Adipocyte (in vitro differentiated cells): ENCODE measurements around the gene PRR3.
A peak's percentile ranks its signal among the peaks of the same experiment; 100 is the strongest.
"Not testable (repeated sequence)": the region's sequence is repeated elsewhere in the genome, so short reads cannot be mapped to it uniquely, and the experiment has no call there.

ENCODE experiments used
- DNase-seq: peaks from one replicate; pipeline ENCODE4 v3.0.0-alpha.2; 2015; ENCODE audit warnings: low read depth
- H3K27me3 ChIP-seq: replicated peaks from 2 replicates; pipeline ENCODE4 v1.7.0; 2013; ENCODE audit warnings: mild to moderate bottlenecking, low read length, moderate library complexity; ENCODE audit not compliant: control insufficient read depth, insufficient read depth
- H3K36me3 ChIP-seq: 2 replicates; pipeline ENCODE4 v1.7.0; 2013; ENCODE audit warnings: low read length, mild to moderate bottlenecking, moderate library complexity; ENCODE audit not compliant: control insufficient read depth, insufficient read depth, severe bottlenecking
- H3K4me1 ChIP-seq: 2 replicates; pipeline ENCODE4 v1.7.0; 2013; ENCODE audit warnings: mild to moderate bottlenecking, low read length, moderate library complexity; ENCODE audit not compliant: control insufficient read depth, insufficient read depth
- H3K4me3 ChIP-seq: 2 replicates; pipeline ENCODE4 v1.7.0; 2013; ENCODE audit warnings: mild to moderate bottlenecking, low read length, moderate library complexity
- H3K9ac ChIP-seq: 2 replicates; pipeline ENCODE4 v1.7.0; 2013; ENCODE audit warnings: mild to moderate bottlenecking, low read length, moderate library complexity
- H3K9me3 ChIP-seq: 2 replicates; pipeline ENCODE4 v1.7.0; 2013; ENCODE audit warnings: mild to moderate bottlenecking, low read length, moderate library complexity; ENCODE audit not compliant: control insufficient read depth

The PRR3 gene, protein sequence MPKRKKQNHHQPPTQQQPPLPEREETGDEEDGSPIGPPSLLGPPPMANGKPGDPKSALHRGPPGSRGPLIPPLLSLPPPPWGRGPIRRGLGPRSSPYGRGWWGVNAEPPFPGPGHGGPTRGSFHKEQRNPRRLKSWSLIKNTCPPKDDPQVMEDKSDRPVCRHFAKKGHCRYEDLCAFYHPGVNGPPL

DNA sequence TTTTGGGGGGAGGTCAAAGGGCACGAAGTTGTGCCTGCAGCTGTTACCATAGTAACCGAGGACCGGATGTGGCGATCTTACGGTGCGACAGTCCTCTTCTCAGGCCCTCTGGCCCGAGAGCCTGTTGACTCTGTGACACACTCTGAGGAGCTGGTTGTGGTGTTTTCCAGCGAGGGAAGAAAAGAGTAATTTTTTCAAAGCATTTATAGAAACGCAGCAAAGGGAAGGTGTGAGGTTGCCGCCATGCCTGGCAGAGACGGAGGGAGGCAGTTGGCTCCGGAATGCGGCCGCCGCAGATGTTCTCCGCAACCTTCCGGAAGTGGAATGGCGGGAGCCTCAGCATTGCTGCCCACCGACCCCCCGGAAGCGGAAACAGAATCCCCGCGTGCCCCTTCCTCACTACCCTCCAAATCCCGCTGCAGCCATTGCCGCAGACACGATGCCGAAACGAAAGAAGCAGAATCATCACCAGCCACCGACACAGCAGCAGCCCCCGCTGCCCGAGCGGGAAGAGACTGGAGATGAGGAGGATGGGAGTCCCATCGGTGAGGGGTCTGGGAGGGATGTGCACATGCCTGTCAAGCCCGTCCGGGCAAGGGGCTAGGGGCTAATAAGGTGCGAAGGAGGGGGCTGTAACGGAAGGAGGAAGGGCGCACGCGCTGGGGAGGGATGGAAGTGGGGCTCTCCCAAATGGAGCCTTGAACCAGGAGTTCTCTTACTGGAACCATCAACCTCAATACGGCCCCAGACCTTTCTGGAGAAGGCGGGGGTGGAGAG lies at the start of gene PRR3:
PRR3 (plus strand) TSS at position 390 of the 777 bp plus-strand sequence; CDS start at position 440, 50 bp downstream.
- Histone ChIP-seq H3K36me3 (peaks cover 30% of the 10 kb centered on the region), H3K9me3 (no peaks in the 10 kb centered on the region), H3K4me1 (peaks cover 24% of the 10 kb centered on the region), H3K9ac (peak within 1 kb of the TSS; percentile 98), H3K27me3 (no peaks in the 10 kb centered on the region), H3K4me3 (peak within 1 kb of the TSS; percentile 100)
- peak; percentile 93 for DNase-seq

DNA sequence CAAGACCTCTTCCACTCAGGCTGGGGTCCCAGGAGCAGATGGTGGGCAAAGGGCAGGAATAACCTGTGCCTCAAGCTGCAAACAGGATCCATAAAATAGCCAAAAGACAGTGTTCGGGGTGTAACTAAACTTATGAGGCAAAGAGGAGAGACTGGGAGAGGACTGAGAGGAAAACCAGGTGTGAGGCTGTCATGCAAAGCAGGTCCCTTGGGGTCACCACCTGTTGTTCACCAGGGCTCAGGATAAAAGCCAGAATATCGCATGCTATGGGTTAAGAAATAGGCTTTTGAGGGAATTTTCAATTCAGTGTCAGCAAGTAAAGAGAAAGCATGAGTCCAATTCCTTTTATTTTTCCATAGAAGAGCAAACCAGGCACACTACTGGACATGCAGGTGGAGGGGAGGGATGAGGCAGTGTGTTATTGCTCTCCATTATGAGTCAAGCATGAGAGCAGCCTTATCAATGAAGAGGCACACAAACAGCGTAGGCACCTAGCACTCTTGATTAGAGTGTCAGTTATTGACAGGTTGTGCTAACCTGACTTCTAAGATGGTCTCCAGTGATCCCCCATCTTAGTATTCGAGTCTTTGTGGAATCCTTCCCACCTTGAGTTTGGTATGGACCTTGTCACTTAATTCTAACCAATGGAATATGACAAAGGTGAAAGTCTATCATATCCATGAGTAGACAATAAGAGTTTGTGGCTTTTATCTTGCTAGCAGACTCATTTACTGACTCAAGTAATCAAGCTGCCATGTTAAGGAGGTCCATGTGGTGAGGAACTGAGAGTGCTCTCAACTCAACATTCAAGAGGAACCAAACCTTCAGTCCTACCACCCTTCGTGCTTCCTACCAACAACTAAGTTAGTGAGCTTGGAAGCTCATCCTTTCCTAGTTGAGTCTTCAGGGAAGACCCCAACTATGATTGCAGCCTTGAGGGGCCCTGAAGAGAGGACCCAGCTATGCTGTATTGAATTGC lies 49.0 kb upstream of the PRR3 start:
- no peaks in the 10 kb centered on the region for H3K4me1 ChIP-seq

DNA sequence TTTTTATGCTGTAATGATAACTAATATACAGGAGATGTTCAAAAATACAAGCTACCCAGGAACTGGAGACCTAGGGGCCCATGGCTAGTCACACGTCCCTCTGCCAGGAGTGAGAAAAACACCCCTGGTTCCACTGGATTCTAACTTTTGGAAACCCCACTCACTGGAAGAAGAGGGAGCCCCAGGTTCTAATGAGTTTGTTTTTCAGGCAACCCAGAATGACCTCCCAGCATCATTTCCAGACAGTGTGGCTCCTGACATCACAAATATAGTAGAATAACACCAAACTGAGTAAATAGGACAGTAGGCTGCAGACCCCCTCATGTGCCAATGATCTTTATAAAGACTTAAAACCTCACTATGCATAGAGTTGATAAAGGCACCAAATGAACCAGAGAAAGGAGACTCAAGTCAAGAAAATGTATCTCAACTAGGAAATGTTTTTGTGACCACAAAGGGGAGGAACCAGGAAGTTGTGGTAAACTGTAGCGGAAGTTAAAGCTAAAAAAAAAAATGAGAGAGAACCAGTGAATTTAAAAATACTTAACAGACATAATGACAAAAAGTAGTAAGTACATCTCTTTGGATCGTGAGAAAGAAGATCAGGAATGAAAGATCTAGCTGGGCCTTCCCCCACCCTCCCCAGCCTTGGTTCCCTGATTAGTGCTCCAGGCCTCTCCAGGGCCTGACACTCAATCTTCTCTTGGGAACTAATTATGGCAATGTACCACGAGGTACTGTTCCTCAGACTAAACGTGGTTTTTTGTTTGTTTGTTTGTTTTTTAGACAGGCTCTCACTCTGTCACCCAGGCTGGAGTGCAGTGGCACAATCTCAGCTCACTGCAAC lies 48.0 kb upstream of the PRR3 start:
- Histone ChIP-seq H3K36me3 (no peaks in the 10 kb centered on the region), H3K9me3 (no peaks in the 10 kb centered on the region), H3K9ac (no peak overlapping the region), H3K4me1 (no peaks in the 10 kb centered on the region), H3K4me3 (no peak overlapping the region), H3K27me3 (no peaks in the 10 kb centered on the region)
- no peak for DNase-seq

More for the DNA sequence above, 49.0 kb upstream of the PRR3 start:
- Histone ChIP-seq H3K9me3 (no peaks in the 10 kb centered on the region), H3K9ac (no peak overlapping the region), H3K4me3 (no peak overlapping the region), H3K27me3 (no peaks in the 10 kb centered on the region), H3K36me3 (no peaks in the 10 kb centered on the region)
- DNase-seq: no peak

DNA sequence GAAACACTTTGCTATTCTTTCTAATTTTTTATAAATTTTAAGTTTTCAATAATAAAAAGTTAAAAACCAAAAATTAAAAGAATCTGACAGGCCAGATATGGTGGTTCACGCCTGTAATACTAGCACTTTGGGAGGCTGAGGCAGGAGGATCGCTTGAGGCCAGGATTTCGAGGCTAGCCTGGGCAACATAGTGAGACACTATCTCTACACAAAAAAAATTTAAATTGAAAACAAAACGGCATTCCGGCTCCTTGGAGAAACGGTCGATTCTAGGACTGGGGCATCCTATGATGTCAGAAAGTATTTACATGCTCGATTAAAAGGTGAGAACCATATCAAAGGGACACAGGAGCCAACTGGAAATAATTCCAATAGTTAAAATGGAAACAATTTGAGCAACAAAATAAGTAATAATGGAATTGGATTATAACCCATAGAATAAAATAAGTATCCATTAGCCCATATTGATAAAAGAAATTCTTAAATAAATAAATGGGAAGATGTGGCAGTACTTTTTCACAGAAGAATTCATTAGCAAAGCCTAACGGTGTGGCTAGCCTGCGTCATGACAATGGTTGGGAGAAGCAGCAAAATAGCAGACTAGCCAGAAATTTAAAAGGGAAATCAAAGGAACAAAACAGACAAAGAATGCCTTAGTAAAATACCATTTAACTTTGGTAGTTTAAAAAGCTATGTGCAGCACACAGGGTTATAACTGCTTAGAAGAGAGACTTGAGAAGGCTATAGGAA lies 46.5 kb upstream of the PRR3 start:
- no peaks in the 10 kb centered on the region for H3K27me3 ChIP-seq
- no peak for DNase-seq
- H3K9ac ChIP-seq: no peak overlapping the region
- no peaks in the 10 kb centered on the region for H3K4me1 ChIP-seq
- no peak overlapping the region for H3K4me3 ChIP-seq
- no peaks in the 10 kb centered on the region for H3K9me3 ChIP-seq
- H3K36me3 ChIP-seq: no peaks in the 10 kb centered on the region

DNA sequence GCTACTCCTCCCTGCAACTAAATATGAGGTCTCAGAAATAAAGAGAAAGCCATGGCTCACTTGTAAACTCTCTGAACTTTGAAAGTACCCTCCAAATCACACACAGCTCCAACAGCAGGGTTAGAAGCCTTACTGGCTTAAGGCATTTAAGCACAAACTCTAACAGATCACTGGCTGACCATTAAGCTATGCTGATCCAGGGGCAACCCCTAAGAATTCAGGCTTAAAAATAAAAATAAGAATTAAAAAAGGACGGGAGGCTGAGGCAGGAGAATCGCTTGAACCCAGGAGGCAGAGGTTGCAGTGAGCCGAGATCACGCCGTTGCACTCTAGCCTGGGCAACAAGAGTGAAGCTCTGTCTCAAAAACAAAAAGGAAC lies 45.9 kb upstream of the PRR3 start:
- no peak overlapping the region for H3K4me3 ChIP-seq
- no peak for DNase-seq
- H3K9me3 ChIP-seq: no peaks in the 10 kb centered on the region
- H3K36me3 ChIP-seq: no peaks in the 10 kb centered on the region
- H3K9ac ChIP-seq: no peak overlapping the region
- H3K27me3 ChIP-seq: no peaks in the 10 kb centered on the region
- H3K4me1 ChIP-seq: peaks cover 3% of the 10 kb centered on the region

DNA sequence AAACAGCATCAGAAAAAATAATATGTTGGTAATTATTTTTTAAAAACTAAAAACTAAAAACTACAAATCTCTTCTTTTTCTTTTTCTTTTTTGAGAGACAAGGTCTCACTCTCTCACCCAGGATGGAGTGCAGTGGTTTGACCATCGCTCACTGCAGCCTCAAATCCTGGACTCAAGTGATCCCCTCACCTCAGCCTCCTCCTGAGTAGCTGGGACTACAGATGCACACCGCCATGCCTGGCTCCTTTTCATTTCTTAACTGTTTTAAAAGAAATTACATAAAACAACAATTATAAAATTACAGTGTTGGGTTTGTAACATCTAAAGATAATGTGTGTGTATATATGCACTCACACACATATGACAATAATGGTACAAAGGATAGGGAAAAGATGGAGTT lies 43.6 kb upstream of the PRR3 start:
- Histone ChIP-seq H3K27me3 (no peaks in the 10 kb centered on the region), H3K4me1 (peaks cover 3% of the 10 kb centered on the region), H3K9ac (no peak overlapping the region), H3K9me3 (no peaks in the 10 kb centered on the region), H3K36me3 (no peaks in the 10 kb centered on the region), H3K4me3 (no peak overlapping the region)
- DNase-seq: no peak

DNA sequence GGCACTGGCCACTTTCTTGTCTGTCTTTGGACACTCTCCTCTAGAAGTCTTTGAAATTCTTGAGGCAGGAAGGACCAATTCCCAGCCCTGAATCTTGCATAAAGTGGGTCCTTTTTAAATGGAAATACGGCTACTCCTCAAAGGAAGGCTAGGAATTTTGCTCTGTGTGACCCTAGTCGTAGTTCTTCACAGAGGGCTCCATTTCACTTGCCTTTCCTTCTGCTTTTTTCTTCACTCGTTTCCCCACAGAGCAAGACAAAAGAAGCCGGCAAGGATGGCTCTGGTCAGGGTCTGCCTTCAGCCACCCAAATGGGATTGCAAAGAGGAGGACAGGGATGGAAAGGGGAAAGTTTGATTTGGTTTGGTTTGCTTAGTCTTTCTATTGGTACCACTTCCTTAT lies 42.0 kb upstream of the PRR3 start:
- H3K9me3 ChIP-seq: no peaks in the 10 kb centered on the region
- DNase-seq: no peak
- H3K9ac ChIP-seq: no peak overlapping the region

DNA sequence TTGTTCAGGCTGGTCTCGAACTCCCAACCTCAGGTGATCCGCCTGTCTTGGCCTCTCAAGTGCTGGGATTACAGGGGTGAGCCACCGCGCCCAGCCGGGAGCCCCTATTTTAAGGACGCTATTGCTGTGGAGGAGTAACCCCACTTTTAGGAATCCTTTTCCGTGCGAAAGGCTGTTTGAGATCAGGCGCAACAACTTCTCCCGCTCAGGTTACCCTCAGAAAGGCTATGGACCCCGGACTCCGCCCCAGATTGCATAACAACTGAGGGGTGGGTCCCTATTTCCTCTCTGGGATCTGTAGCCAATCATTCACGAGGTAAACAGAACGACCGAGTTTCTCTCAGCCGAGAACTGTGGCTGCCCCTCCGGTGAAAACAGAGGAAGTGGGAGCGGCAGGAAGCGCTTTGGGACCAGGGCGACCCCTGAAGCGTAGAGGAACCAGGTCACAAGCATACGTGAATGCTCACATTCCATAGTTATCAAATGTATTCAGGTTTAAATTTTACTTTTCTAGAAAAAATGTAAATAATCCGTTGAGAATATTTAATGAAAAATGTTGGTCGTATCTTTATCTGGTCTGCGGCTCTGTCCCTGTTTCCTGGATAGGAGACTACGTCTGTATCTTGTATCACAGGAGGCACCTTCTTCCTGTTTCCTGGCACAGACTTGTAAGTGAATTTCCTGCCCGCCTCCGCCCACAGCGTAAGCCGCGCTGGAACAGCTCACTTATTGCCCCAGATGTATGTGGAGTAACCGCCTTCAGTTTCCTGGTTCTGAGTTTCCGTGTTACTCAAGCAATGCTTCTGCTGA lies 40.9 kb upstream of the PRR3 start:
- peak overlapping the region; percentile 91 for H3K9ac ChIP-seq
- DNase-seq: peak; percentile 95
- H3K4me3 ChIP-seq: peak overlapping the region; percentile 89
- no peaks in the 10 kb centered on the region for H3K27me3 ChIP-seq
- no peaks in the 10 kb centered on the region for H3K9me3 ChIP-seq
- no peaks in the 10 kb centered on the region for H3K36me3 ChIP-seq
- H3K4me1 ChIP-seq: peaks cover 3% of the 10 kb centered on the region

More for the DNA sequence above, 42.0 kb upstream of the PRR3 start:
- Histone ChIP-seq H3K36me3 (no peaks in the 10 kb centered on the region), H3K27me3 (no peaks in the 10 kb centered on the region), H3K4me3 (no peak overlapping the region), H3K4me1 (peaks cover 3% of the 10 kb centered on the region)

DNA sequence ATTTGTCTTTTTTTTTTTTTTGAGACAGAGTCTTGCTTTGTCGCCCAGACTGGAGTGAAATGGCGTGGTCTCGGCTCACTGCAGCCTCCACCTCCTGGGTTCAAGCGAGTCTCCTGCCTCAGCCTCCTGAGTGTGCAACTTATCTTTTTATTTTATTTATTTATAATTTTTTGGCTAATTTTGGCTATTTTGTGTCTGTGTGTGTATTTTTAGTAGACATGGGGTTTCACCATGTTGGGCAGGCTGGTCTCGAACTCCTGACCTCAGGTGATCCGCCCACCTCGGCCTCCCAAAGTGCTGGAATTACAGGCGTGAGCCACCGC lies 40.4 kb upstream of the PRR3 start:
- not testable (repeated sequence) for H3K27me3 ChIP-seq, H3K4me1 ChIP-seq, H3K36me3 ChIP-seq, H3K9me3 ChIP-seq, DNase-seq
- H3K4me3 ChIP-seq: peak overlapping the region; percentile 89
- H3K9ac ChIP-seq: peak overlapping the region; percentile 91
